Keratinocyte (primary cell): ENCODE measurements around the gene PAX5. TPM values are rescaled to one million over a fixed set of nuclear protein-coding genes. Genes with fewer than 3 reads are reported as not detected.
A peak's percentile ranks its signal among the peaks of the same experiment; 100 is the strongest.

Source experiments
- DNase-seq: peaks from one replicate; pipeline ENCODE4 v3.0.0-alpha.2; 2011; ENCODE audit warnings: low read depth, missing footprints, low spot score
- FAIRE-seq: peaks from 2 replicates; lab custom pipeline; 2011; peaks lifted over from hg19 to GRCh38; lab: Jason Lieb, UNC
- H2AFZ ChIP-seq: 2 replicates; pipeline ENCODE4 v1.6.0; 2012; ENCODE audit warnings: low read length, control low read depth, inconsistent platforms; ENCODE audit not compliant: control insufficient read depth
- H3K27ac ChIP-seq: 2 replicates; pipeline ENCODE4 v1.5.1; 2011; ENCODE audit warnings: low read length; ENCODE audit not compliant: control insufficient read depth, insufficient read depth
- H3K27me3 ChIP-seq: 3 replicates; pipeline ENCODE4 v1.6.0; 2011; ENCODE audit warnings: low read length; ENCODE audit not compliant: control insufficient read depth, insufficient read depth; ENCODE audit errors: extremely low read depth
- H3K36me3 ChIP-seq, 2 experiments: 2 replicates in 1 of 2; 3 replicates in 1 of 2; pipeline ENCODE4 v1.5.1; 2011; ENCODE audit warnings: low read length in 2 of 2, mild to moderate bottlenecking in 1 of 2; ENCODE audit not compliant: control insufficient read depth in 2 of 2, insufficient read depth in 2 of 2; ENCODE audit errors: extremely low read depth in 1 of 2
- H3K4me1 ChIP-seq: 3 replicates; pipeline ENCODE4 v1.5.1; 2011; ENCODE audit warnings: low read length; ENCODE audit not compliant: control insufficient read depth, insufficient read depth; ENCODE audit errors: extremely low read depth
- H3K4me2 ChIP-seq: 3 replicates; pipeline ENCODE4 v1.6.0; 2011; ENCODE audit warnings: low read depth, low read length; ENCODE audit not compliant: control insufficient read depth, insufficient read depth; ENCODE audit errors: extremely low read depth
- H3K4me3 ChIP-seq, 3 experiments: fragments of 200-600 bp in 1 of 3; sonication (generic) in 1 of 3; 2 replicates in 2 of 3; 3 replicates in 1 of 3; pipeline ENCODE4 v1.5.1; 2011 to 2016; ENCODE audit warnings: low read length in 3 of 3, mild to moderate bottlenecking in 3 of 3, control low read depth in 2 of 3, inconsistent platforms in 1 of 3, low read depth in 1 of 3, mixed read lengths in 1 of 3, mixed run types in 1 of 3, moderate library complexity in 1 of 3; ENCODE audit not compliant: control insufficient read depth in 2 of 3, insufficient read depth in 2 of 3; ENCODE audit errors: extremely low read depth in 1 of 3
- H3K79me2 ChIP-seq: 2 replicates; pipeline ENCODE4 v1.6.0; 2012; ENCODE audit warnings: low read length; ENCODE audit not compliant: control insufficient read depth, insufficient read depth
- H3K9ac ChIP-seq: 3 replicates; pipeline ENCODE4 v1.6.0; 2011; ENCODE audit warnings: low read length; ENCODE audit not compliant: control insufficient read depth, insufficient read depth; ENCODE audit errors: extremely low read depth
- H3K9me1 ChIP-seq: 3 replicates; pipeline ENCODE4 v1.6.0; 2011; ENCODE audit warnings: low read length; ENCODE audit not compliant: control insufficient read depth, insufficient read depth; ENCODE audit errors: extremely low read depth
- H3K9me3 ChIP-seq: 2 replicates; pipeline ENCODE4 v1.5.1; 2012; ENCODE audit warnings: low read depth, low read length; ENCODE audit not compliant: control insufficient read depth
- H4K20me1 ChIP-seq: 3 replicates; pipeline ENCODE4 v1.6.0; 2011; ENCODE audit warnings: low read length; ENCODE audit not compliant: control insufficient read depth, insufficient read depth; ENCODE audit errors: extremely low read depth
- CTCF ChIP-seq, 3 experiments: IDR thresholded peaks in 1 of 3; conservative IDR thresholded peaks in 1 of 3; optimal IDR thresholded peaks in 1 of 3; 2 replicates in 2 of 3; 3 replicates in 1 of 3; pipeline versions ENCODE3 to v1.5.1; 2011; ENCODE audit warnings: low read length in 3 of 3, mild to moderate bottlenecking in 3 of 3, moderate library complexity in 2 of 3, control low read depth in 1 of 3, inconsistent platforms in 1 of 3; ENCODE audit not compliant: insufficient read depth in 2 of 3; ENCODE audit errors: extremely low read depth in 1 of 3
- EZH2 ChIP-seq: IDR thresholded peaks from one replicate; pipeline ENCODE4 v1.6.1; 2012; ENCODE audit warnings: inconsistent platforms, mild to moderate bottlenecking, low read length, moderate library complexity
- dilution Hi-C: fragments of 300-500 bp; cut with MboI; formaldehyde crosslinking; loops from one replicate; pipeline ENCODE4 v1.7.0; 2020; ENCODE audit warnings: low sequenced_read_pairs; ENCODE audit not compliant: extremely low pct_ligation_motif_present
- polyA plus RNA-seq, 5 experiments: library from polyadenylated mRNA; depleted of rRNA in 3 of 5; stranded (reverse) in 3 of 5; stranded (forward) in 1 of 5; unstranded in 1 of 5; fragments of >200 nt; gene quantifications; 1 replicate in 1 of 5; 2 replicates in 3 of 5; 3 replicates in 1 of 5; pipeline versions ENCODE4 v1.2.1 to v1.2.3, GENCODE V29; 2011 to 2012; ENCODE audit warnings: missing spikeins in 2 of 5, low read depth in 1 of 5, low replicate concordance in 1 of 5

The PAX5 gene
- polyA plus RNA-seq, 1 donor (not counting 4 experiments of a cell fraction or from before 2014, with no cell fraction given), result not detected

DNA sequence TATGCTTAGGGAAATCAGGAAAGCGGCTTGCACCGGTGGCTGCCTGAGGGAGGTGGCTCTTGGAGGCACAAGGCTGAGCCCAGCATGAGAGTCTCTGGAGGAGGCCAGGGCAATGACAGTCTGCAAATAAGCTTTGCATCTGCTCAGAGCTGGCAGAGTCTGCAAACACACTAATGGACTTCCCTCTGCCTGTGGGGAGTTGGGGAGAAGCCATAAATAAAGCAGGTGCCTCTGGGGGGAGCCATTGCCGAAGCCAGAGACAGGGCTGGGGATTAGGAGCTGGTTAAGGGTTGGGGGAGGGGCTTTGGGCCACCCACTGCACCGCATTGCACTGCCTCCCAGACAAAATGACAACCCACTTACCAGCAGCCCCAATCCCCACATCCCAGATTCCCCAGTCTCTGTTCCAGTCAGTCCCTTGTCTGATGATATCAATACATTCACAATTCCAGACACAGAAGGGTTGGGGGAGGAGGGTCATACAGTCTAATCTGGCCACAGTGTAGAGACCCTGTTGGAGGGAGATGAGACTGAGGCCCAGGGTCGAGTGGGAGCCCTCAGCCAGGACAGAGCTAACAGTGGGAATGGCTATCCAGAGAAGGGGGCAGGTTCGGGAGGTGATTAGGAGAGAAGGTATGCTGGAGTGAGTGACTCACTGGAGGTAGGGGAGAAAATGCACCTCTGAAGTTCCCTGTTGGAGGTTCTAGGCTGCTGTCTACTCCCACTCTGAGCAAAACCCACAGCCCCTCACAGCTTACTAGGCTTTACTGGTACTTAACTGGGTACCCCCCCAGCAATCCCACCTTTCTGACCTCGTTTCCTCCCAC is 53.7 kb downstream of the PAX5 start:
- no peaks in the 10 kb centered on the region for H3K79me2 ChIP-seq
- H2AFZ ChIP-seq, result peak overlapping the region; percentile 23
- H4K20me1 ChIP-seq, result peaks cover 5% of the 10 kb centered on the region
- DNase-seq (no peak), FAIRE-seq (peak; percentile 92)
- dilution Hi-C loops, result no loop called here
- H3K4me2 ChIP-seq, result peak overlapping the region; percentile 20
- H3K27me3 ChIP-seq, result peaks cover 15% of the 10 kb centered on the region
- TF ChIP-seq EZH2 (no peak), CTCF (optimal IDR thresholded peaks at IDR 0.05 in 1 of 3, IDR thresholded peaks at IDR 0.05 in 1 of 3, conservative IDR thresholded peaks at IDR 0.05 in 1 of 3; ENCODE audit: extremely low read depth in 1 of 3, insufficient read depth in 2 of 3, low read length in 3 of 3) (peak in 2 of 3 experiments; percentile 33 to 45)
- H3K4me1 ChIP-seq, result peaks cover 27% of the 10 kb centered on the region
- H3K36me3 ChIP-seq, result no peaks in the 10 kb centered on the region
- no peaks in the 10 kb centered on the region for H3K9me3 ChIP-seq
- H3K27ac ChIP-seq, result no peak overlapping the region
- H3K4me3 ChIP-seq, result no peak overlapping the region
- no peaks in the 10 kb centered on the region for H3K9me1 ChIP-seq
- H3K9ac ChIP-seq, result no peak overlapping the region

GRCh38 chr9:36976371-36977030 is 57.6 kb downstream of the PAX5 start:
- Histone ChIP-seq H3K4me2 (peak overlapping the region; percentile 46), H3K27me3 (no peaks in the 10 kb centered on the region), H4K20me1 (peaks cover 5% of the 10 kb centered on the region), H2AFZ (no peak overlapping the region), H3K4me1 (peaks cover 27% of the 10 kb centered on the region), H3K79me2 (no peaks in the 10 kb centered on the region), H3K9me3 (no peaks in the 10 kb centered on the region), H3K36me3 (no peaks in the 10 kb centered on the region), H3K4me3 (no peak overlapping the region), H3K9me1 (no peaks in the 10 kb centered on the region), H3K9ac (no peak overlapping the region), H3K27ac (peak overlapping the region; percentile 50)
- DNase-seq (peak; percentile 35), FAIRE-seq (peak; percentile 95)
- dilution Hi-C loops, result no loop called here
- TF ChIP-seq CTCF (optimal IDR thresholded peaks at IDR 0.05 in 1 of 3, IDR thresholded peaks at IDR 0.05 in 1 of 3, conservative IDR thresholded peaks at IDR 0.05 in 1 of 3; ENCODE audit: extremely low read depth in 1 of 3, insufficient read depth in 2 of 3, low read length in 3 of 3), result peak in 1 of 3 experiments; percentile 25
- TF ChIP-seq EZH2, result no peak
